OCI-M2 (cell line): ENCODE data around the gene RS1.

Source experiments
- DNase-seq: peaks from one replicate; lab custom pipeline; 2025; ENCODE audit not compliant: unreplicated experiment; lab: John Stamatoyannopoulos, UW

Gene RS1

DNA sequence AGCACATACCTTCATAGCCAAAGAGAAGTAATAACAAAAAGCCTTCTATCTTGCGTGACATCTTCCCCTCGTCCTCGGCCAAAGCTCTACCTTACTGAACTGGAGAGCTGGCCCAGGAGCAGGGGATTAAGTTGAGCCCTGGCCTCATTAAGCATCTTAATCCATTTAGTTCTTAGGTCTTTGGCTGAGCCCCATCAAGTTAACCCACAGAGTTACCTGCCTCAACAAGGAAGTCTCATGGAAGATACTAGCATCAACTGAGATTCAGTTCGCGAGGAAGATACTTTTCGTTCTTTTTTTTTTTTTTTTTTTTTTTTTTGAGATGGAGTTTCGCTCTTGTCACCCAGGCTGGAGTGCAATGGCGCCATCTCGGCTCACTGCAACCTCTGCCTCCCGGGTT is at the start of gene RS1:
Gene RS1 (minus strand): TSS at position 101 of the 400 bp plus-strand sequence. CDS start 40 bp downstream, at position 61.
- DNase-seq = no peak

DNA sequence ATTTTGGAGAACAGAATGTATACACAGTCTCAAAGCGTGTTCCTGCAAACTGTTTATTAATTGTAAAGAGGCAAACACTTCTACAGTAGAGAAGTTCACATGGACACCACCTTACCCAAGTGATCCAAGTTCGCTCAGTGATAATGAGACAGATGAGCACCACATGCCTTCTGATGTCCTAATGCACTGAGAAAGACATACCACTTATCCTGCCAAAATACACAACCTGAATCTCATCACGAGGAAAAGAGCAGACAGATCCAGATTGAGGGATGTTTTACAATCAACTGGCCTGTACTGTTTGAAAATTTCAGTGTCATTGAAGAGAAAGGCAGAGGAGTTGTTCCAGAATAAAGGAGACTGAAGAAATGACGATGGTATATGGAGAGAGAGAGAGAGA is 47.9 kb upstream of the RS1 start:
- no peak for DNase-seq

DNA sequence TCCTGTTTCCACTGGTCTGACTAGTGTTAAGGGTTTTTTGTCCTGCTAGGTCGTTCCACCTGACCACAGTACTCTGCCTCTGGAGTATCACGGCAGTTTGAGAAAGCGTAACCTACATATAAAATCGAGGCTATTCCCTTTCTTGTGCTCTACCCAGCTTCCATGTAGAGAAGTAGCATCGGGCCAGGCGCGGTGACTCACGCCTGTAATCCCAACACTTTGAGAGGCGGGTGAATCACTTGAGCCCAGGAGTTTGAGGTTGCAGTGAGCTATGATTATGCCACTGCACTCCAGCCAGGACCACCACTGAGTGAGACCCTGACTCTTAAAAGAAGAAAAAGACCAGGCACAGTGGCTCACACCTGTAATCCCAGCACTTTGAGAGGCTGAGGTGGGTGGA is 43.0 kb upstream of the RS1 start:
- DNase-seq = no peak

DNA sequence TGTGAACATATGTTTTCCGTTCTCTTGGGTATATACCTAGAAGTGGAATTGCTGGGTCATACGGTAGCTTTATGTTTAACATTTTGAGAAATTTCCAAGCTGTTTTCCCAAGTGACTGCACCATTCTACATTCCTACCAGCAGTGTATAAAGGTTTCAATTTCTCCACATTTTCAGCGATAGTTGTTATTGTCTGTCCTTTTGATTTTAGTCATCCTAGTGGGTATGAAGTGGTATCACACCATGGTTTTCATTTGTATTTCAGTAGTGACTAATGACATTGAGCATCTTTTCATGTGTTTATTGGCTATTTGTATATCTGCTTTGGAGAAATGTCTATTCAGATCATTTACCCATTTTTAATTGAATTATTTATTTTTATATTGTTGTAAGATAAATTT is 37.9 kb upstream of the RS1 start:
- DNase-seq = no peak

DNA sequence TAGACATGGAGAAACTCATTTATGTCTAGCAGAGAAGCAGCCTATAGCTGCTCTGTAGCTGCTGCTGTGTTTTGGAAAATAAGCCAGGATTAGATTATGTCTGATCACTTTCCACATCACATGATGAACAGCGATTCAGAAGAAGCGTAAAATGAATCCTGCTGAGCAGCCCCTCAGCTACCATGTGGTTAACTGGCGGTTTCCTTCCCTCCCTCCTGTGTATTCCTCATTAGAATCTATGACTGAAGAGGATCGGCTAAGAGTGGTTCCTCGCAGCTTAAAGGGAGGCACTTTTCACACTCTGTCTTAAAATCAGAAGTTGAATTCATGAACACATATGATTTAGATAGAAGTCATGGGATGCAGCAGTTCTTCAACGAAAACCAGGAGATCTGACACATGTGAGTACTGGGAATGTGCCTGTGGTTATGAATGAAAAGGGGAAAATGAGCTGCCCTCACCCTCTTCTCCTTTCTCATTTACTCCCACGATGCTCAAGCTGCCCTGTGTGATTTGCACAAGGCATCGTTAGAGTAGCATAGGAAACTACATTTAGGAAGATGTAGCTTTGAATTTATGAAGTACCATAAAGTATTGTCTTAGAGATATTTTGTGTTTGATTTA is 35.6 kb upstream of the RS1 start, which contains the start of gene PPEF1:
Gene PPEF1 (plus strand): TSS at position 220 of the 624 bp plus-strand sequence. CDS start 136 bp downstream, at position 356.
- no peak for DNase-seq

DNA sequence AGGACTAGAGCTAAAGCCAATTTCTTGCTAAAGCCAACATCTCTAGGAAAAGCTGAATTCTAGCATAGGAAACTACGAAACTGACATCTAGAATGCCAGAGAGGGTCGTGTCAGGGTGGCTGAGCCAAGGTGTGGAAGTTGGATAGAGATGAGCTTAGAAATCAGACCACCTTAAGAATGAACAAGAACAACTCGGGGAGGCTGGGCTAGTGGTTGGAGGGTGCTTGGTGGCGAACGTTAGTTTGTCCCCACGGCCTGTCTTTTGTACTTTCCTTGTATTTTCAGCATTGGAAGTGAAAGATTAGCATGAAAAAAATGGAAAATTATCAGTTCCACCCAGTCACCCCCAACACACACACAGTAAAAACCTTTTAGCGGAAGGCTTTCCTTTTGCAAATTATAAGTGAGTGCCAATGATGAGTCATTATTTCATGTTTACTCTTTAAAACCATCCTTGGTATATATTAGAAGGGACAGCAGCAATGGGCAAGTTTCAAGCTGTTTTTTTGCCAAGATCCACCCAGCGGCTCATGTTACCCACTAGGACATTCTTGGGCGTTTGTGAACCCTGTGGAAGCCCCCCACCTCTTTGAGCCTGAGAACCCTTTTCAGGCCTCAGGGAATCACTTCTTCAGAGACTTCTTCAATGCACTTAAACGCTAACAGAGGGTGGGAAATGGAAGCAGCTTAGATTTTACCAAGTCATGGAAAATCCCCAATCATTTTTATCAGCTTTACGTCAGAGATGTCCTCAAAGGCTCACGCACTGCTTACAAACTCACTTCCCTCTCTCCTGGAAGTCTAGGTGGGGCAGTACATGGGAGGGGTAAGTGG is 30.7 kb upstream of the RS1 start:
- no peak for DNase-seq

DNA sequence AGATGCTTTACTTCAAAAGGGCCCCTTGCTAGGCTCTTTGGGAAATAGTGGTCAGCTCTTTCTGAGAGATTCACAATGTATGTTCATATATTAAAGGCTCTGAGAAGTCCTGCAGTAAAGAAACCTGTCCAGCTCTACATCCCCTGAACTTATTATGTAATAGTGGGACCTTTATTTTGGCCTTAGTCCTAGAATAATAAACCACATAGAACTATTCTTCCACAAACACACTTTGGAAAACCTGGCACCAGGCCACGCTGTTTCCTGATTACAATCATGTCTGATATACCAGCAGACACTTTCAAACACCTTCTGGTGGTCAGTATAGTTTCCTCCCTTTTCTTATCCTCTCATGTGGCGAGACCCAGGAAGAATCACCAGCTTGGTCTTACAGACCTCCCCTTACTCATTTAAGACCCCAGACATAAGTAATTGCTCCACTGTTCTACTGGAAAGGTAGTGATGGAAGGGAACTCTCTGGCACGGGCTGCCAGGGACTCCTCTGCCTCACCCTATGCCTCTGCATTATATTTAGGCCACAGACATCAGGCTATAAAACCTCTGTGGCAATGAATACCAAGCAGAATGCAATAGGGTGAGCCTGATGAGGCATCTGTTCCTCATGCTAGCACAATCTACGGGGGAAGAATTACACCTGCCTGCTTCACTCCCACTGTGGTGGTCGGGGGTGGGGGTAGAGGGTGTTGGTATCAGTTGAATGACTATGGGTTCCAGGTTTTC is 29.9 kb upstream of the RS1 start:
- no peak for DNase-seq

DNA sequence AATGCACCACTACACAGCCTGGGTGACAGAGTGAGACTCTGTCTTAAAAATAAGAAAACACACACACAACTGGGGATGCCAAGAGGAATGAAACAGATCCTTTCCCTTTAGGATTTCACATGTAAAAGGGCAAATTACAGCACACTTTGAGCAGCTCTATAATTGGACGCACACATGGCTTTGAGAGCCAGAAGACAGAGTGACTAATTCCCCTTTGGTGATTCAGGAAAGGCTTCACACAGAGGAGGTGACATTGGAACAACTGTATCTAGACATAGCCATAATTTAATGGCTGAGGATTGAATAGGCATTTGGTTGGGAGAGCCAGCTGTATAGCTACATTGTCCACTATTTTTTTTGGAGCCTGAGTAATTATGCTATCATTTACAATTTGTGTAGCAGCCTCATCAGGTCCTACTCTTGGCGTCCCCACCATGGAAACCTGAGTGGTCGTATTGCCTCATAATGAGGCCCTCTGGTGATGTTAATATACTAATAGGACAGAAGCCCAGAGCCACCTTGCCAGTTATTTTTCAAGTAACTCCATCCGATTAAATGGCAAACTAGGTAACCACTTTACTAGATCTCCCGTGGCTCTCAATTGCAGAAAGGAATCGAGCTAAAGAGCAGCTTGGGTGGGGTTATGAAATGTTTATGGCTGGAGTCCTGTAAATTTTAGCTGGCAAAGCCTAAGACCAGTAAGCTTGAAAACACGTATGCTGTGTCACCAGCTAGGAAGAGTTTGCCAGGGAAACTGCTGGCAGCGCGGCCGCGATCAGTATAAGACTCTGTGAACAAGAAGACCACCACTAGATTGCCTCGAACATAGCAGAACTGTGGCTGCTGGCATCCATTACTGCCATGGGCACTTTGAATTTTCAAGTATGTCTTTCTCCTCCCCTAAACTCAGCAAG is 27.1 kb upstream of the RS1 start:
- DNase-seq = no peak

DNA sequence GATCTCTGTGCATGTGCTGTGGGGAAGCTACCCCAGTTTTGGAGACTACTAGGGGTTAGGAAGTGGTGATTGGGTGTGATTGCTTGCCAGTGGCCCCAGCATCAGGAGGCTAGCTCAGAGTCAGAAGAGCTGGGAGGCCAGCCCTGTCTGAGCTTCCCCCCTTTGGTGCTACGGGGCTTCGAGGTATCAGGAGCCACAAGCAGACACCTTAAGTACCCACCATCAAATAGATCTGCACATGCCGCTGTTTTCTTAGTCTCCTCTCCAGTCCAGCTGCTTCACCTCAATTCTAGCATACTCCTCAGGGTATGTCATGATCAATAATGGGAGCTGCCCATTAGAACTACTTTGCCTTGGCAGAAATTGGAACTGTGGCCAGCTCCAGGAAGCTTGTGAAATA is 24.7 kb upstream of the RS1 start:
- no peak for DNase-seq

DNA sequence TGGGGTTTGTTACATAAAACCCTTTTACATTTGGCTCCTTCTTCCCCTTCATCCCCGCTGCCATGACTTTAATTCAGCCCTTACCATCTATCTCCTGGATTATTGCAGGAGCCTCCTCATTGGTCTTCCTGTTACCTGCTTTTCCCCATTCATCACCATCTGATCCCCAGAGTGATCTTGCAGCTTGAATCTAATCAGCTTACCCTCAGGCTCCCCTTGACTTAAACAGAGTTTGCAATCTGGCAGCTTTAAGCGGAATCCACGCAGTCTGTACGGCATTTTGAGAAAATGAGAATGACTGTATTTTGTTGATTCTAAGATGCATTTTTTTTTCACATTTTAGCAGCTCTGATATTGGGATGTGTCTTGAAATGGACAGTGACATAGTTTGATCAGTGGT is 20.6 kb upstream of the RS1 start:
- DNase-seq = no peak

DNA sequence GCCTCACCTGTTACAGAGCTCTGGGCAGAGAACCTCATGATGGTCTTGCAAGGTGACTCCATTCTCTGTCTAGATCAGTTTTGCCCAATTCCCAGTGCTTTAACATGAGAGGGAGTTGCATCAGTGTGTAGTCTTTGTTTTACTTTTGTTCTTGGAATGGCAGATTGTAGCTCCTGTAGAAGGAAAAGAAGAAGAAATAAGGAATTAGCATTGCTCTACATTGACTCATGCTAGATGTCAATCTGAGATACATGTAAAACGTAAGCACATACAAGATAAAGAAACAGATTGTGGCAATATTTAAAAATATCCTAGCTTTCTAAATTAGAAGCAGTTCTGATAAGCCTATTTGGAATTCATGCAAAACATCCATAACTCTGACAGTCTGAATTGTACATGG is 19.5 kb upstream of the RS1 start:
- no peak for DNase-seq

DNA sequence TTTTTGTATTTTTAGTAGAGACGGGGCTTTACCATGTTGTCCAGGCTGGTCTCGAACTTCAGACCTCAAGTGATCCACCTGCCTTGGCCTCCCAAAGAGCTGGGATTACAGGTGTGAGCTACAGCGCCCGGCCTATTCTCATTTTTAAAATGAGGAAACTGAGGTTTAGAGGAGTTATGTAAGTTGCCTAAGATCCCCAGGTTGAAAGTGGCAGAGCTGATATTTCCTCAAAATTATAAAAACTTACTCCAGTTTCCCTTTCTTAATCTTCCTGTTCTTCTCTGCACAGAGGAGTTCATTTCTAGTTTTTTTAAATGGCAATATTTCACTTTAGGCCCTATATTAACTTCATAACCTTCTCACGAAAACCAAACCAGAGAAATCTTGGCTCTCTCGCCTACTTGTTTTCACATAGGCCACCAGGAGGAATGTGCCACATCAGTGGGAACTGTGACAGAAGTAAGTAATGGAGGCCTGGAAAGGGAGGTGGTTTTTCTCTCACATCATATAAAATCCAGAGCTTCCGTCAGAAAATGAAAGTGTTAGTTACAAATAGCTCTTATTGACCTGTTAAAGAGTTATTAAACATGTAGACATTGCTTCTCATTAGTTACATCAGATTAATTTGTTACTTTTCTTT is 16.1 kb upstream of the RS1 start:
- DNase-seq = no peak

DNA sequence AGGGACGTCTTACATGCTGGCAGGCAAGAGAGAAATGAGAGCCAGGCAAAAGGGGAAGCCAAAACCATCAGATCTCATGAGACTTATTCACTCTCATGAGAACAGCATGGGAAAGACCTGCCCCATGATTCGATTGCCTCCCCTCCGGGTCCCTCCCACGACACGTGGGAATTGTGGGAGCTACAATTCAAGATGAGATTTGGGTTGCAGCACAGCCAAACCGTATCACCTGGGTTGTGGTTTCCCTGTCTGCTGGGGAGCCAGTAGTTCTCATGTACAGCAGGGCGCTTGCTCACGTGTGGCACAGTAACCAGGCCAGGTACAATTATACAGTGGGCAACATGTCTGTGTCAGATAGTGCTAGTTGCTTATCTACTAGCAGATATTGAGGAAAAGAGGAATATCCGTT is 11.1 kb upstream of the RS1 start:
- DNase-seq = no peak

DNA sequence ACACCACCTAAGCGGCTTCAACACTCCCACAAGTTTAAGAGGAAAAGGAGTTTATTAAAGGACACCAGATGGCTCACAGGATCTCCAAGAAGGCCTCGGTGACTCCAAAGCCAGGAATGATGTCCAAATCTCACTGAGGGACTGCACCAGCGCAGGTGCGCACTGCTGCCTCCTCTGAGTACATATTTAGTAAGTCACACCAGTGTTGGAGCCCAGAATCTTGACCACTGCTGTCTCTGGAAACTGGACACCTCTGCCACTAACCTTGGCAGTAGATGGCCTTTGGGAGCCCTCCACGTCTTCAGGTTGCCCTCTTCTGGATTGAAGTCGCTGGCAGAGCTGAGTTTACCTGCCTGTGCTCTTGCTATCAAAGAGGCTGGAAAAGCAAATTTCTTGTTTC is 10.1 kb upstream of the RS1 start:
- DNase-seq = no peak

DNA sequence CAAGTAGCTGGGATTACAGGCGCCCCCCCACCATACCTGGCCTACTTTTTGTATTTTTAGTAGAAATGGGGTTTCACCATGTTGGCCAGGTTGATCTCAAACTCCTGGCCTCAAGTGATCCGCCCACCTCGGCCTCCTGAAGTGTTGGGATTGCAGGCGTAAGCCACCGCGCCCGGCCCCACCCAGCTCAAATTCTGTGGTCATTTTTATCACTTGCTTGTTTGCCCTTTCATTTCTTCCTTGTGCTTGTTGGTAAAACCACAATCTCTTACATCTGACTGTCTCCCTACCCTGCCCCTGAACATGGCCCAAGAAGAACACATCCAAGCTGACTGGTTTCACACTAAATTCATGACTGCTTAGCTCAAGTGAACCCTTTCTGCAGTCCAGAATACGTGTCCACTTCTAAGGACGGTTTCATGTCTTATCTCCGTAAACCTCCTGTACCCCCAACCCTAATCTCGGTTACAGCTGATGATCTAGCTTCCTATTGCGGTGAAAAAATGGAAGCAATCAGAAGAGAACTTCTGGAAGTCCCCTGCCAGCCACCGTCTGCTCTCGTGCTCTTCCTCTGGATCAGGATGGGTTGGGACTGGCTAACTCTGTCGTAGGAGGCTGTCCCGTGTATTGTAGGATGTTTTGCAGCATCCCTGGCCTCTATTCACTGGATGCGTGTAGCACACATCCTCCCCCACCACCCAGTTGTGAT is 5.4 kb upstream of the RS1 start:
- no peak for DNase-seq

DNA sequence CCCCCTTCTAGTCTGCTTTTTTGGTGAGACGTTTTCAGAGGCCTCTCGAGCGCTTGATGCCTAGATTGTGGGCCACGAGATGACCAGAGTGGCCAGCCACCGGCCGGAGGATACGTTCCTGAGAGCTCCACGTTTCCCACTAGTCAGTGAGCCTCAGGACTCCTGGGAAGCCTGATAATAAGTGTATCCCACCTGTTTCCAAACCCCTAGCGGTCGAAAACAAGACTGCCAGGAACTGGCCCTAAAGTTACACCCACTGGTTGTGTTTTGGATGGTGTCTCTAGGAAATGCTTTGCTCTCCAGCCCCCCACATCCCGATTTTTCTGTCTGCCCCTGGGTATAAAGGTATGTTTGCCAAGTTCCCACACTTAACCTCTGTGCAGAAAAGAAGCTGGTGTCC is 4.6 kb upstream of the RS1 start:
- DNase-seq = no peak

DNA sequence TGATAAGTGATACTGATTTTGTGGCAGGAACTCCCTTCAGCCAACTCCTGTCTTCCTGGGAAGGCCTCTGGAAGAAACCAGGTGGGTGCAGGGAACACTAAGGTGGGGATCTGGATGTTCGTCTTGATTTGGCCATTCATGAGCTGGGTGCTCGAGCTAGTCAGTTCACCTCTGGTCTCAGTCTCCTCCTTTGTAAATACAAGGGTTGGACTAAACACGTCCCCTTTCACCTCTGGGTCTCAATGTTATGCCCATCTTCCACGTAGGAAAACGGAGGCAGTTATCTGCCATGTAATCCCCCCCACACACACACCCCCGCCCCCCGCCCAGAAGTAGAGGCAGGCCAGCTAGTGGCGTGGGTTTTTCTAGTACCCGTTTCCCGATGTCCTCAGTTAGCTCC is 4.1 kb upstream of the RS1 start:
- DNase-seq = no peak

DNA sequence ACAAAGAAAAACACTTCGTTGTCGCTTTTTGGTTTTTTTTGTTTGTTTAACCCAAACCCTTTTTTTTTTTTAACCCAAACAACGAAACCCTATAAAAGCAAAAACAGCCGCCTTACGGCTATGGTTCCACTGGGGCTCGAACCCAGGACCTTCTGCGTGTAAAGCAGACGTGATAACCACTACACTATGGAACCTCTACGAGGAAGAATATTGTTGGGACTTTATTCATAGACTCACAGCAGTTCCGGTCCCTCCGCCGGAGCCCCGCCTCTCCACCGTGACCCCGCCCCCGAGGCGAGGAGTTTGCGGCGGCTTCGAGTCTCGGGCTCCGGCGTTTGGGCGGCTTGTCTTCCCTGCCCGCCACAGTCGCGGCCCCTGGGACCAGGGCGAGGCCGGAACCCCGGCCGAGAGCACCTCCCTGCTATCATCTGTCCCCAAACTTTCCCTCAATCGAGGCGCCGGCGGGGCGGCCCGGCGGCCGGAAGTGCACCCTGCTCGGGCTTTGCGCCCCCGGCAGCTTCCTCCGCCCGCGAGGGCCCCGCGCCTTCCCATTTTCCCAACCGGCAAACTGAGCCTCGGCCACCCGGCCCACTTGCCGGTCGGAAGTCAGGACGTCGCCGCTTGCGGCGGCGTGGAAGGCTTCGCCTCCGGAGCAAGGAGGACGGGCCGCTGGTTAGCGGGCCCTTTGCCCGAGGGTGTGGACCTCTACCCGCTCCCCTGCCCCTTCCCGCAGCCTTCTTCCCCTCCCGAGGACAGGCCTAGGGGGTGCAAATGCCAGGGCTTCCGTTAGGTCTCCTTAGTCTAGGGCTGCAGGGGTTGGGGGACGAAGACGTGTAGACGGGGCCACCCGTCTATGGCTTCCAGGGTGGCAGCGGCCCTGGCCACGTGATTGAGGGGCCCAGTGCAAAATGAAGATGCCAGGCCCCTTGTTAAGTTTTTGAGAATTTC is 3.2 kb upstream of the RS1 start:
- peak; percentile 94 for DNase-seq

DNA sequence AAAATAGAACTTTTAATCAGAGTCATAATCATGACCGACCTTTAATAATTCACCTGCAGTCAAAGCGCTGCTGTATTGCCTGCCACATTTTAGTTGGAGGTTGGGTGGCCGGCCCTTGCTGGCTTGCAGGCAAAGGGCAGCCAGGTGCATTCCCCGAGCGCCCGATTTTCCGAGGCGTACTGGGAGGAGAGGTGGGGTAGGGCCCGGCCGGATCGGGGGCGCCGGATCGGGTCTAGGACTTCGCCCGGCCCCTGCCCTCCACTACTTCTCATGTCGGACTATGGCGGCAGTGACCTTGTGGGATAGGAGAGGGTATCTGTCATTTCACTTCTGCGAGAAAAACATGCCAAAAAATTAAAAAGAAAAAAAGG is 2.5 kb upstream of the RS1 start:
- DNase-seq = no peak
